Measurements from ENCODE around the gene HAPSTR1. TPM values are rescaled to one million over a fixed set of nuclear protein-coding genes. Genes with fewer than 3 reads are reported as not detected.

Gene HAPSTR1
- total and polyA plus RNA-seq, 2 donors (not counting 3 experiments of a cell fraction or from before 2014, with no cell fraction given) = 15.7 to 63.7 TPM

DNA sequence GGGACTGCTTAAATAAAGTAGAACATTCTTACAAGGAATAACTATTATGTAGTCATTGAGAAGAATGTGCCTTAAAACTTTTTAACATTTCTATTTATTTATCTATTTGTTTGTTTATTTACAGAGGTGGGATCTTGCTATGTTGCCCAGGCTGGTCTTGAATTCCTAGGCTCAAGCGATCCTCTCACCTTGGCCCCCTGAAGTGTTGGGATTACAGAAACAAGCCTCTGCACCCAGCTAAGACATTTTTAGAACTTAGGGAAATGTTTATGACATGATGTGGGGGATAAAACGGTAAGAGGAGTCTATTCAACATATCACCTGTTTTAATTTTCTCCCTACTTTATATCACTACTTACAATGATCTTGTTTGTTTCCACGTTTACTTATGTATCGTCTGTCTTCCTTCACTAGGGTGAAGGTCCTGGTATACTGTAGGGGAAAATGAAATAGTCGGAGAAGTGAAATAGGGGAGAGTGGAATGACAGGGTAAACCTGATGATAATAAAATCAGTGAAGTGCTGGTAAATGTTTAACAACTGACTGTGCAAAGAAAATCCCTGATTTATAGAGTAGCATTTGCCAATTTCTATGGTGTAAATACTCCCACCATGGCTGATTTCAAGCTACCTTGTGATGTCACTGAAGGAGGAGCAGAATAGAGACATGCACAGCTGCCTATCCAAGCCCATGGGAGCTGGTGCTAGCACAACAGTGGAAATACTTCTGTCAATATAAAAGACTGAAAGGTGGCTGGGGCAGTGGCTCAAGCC, 16.0 kb upstream of the HAPSTR1 start:
- POLR2A ChIA-PET = no interaction called here
- Histone ChIP-seq H3K27ac (ENCODE audit: insufficient read depth, low read depth, low read length) (no peak overlapping the region), H3K9me3 (replicated peaks; ENCODE audit: control insufficient read depth, insufficient read depth, low read length) (no peaks in the 10 kb centered on the region), H3K79me2 (ENCODE audit: control insufficient read depth, insufficient read depth, low read length) (no peaks in the 10 kb centered on the region), H3K9me1 (replicated peaks; ENCODE audit: control insufficient read depth, extremely low read depth, insufficient read depth, low read length) (no peaks in the 10 kb centered on the region), H3K36me3 (ENCODE audit: control insufficient read depth in 2 of 2, extremely low read depth in 1 of 2, insufficient read depth in 2 of 2, low read length in 2 of 2) (no peaks in the 10 kb centered on the region), H3K4me2 (ENCODE audit: insufficient read depth, low read length) (no peak overlapping the region), H4K20me1 (replicated peaks; ENCODE audit: control insufficient read depth, extremely low read depth, insufficient read depth, low read length) (no peaks in the 10 kb centered on the region), H3K4me3 (replicated peaks in 1 of 3; ENCODE audit: insufficient read depth in 1 of 3, low read depth in 1 of 3, low read length in 3 of 3) (no peak overlapping the region), H3K9ac (replicated peaks; ENCODE audit: extremely low read depth, insufficient read depth, low read length) (no peak overlapping the region), H2AFZ (ENCODE audit: low read depth, low read length) (no peak overlapping the region), H3K27me3 (ENCODE audit: control insufficient read depth in 2 of 2, insufficient read depth in 2 of 2, low read length in 2 of 2) (no peaks in the 10 kb centered on the region), H3K4me1 (ENCODE audit: control insufficient read depth, extremely low read depth, insufficient read depth, low read length) (peaks cover 5% of the 10 kb centered on the region)
- CTCF ChIA-PET = no interaction called here
- intact Hi-C loops (cut with micrococcal nuclease) = no loop called here
- TF ChIP-seq POLR2A (IDR thresholded peaks at IDR 0.05; ENCODE audit: low read depth, low read length) = no peak
- TF ChIP-seq, protein P1, sequence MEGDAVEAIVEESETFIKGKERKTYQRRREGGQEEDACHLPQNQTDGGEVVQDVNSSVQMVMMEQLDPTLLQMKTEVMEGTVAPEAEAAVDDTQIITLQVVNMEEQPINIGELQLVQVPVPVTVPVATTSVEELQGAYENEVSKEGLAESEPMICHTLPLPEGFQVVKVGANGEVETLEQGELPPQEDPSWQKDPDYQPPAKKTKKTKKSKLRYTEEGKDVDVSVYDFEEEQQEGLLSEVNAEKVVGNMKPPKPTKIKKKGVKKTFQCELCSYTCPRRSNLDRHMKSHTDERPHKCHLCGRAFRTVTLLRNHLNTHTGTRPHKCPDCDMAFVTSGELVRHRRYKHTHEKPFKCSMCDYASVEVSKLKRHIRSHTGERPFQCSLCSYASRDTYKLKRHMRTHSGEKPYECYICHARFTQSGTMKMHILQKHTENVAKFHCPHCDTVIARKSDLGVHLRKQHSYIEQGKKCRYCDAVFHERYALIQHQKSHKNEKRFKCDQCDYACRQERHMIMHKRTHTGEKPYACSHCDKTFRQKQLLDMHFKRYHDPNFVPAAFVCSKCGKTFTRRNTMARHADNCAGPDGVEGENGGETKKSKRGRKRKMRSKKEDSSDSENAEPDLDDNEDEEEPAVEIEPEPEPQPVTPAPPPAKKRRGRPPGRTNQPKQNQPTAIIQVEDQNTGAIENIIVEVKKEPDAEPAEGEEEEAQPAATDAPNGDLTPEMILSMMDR (IDR thresholded peaks at IDR 0.05; ENCODE audit: extremely low read depth in 1 of 2, insufficient read depth in 1 of 2, low read depth in 1 of 2, low read length in 2 of 2) = no peak
- no peak for TF ChIP-seq POLR2AphosphoS5 (IDR thresholded peaks at IDR 0.05; ENCODE audit: insufficient read depth, low read depth, low read length)
- TF ChIP-seq MYC (IDR thresholded peaks at IDR 0.05; ENCODE audit: low read depth, low read length) = no peak
- TF ChIP-seq, protein P2, sequence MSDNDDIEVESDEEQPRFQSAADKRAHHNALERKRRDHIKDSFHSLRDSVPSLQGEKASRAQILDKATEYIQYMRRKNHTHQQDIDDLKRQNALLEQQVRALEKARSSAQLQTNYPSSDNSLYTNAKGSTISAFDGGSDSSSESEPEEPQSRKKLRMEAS (IDR thresholded peaks at IDR 0.05; ENCODE audit: insufficient read depth, insufficient read length) = no peak
- no peak for TF ChIP-seq JUN (IDR thresholded peaks at IDR 0.05; ENCODE audit: borderline replicate concordance, insufficient read depth, insufficient read length, low read depth)
- no peak for TF ChIP-seq EZH2 (IDR thresholded peaks at IDR 0.05; ENCODE audit: borderline replicate concordance, low read depth, low read length, severe bottlenecking)
- no peak for TF ChIP-seq GATA2 (IDR thresholded peaks at IDR 0.05; ENCODE audit: insufficient read depth, insufficient read length, low read depth, low read length)
- FAIRE-seq (no peak), DNase-seq (ENCODE audit: low read depth, low spot score) (no peak)
- BruUV-seq (replicated peaks) = no TSS peak
- dilution Hi-C loops (cut with MboI; ENCODE audit: extremely low pct_ligation_motif_present, low sequenced_read_pairs) = no loop called here
